Effector memory CD8-positive, alpha-beta T cell (primary cell): ENCODE results near the gene HJV.

Source experiments
- ATAC-seq: fragments of 150-1000 bp; cut with Tn5 transposase; replicated peaks from 2 replicates; pipeline ENCODE4 v1.10.0; 2021; ENCODE audit warnings: mild to moderate bottlenecking, moderate library complexity
- DNase-seq, 3 experiments: peaks; one replicate each; pipeline ENCODE4 v3.0.0; 2021
- H3K27ac Mint-ChIP-seq, 2 donors: one replicate each; pipeline ENCODE4 v1.8.0; 2022; ENCODE audit warnings: mild to moderate bottlenecking in 2 of 2, mixed read lengths in 2 of 2, moderate library complexity in 2 of 2
- H3K27me3 Mint-ChIP-seq, 2 donors: one replicate each; pipeline ENCODE4 v1.8.0; 2022; ENCODE audit warnings: mixed read lengths in 2 of 2
- H3K36me3 Mint-ChIP-seq: one replicate; pipeline ENCODE4 v1.8.0; 2022; ENCODE audit warnings: mild to moderate bottlenecking, moderate library complexity, mixed read lengths; ENCODE audit not compliant: insufficient read depth
- H3K4me1 Mint-ChIP-seq, 2 donors: one replicate each; pipeline ENCODE4 v1.8.0; 2022; ENCODE audit warnings: low read depth in 2 of 2, mixed read lengths in 2 of 2
- H3K4me3 Mint-ChIP-seq, 2 donors: one replicate each; pipeline ENCODE4 v1.8.0; 2022; ENCODE audit warnings: mild to moderate bottlenecking in 2 of 2, mixed read lengths in 2 of 2, moderate library complexity in 2 of 2
- H3K9me3 Mint-ChIP-seq, 2 donors: one replicate each; pipeline ENCODE4 v1.8.0; 2022; ENCODE audit warnings: mixed read lengths in 2 of 2

Gene HJV

DNA sequence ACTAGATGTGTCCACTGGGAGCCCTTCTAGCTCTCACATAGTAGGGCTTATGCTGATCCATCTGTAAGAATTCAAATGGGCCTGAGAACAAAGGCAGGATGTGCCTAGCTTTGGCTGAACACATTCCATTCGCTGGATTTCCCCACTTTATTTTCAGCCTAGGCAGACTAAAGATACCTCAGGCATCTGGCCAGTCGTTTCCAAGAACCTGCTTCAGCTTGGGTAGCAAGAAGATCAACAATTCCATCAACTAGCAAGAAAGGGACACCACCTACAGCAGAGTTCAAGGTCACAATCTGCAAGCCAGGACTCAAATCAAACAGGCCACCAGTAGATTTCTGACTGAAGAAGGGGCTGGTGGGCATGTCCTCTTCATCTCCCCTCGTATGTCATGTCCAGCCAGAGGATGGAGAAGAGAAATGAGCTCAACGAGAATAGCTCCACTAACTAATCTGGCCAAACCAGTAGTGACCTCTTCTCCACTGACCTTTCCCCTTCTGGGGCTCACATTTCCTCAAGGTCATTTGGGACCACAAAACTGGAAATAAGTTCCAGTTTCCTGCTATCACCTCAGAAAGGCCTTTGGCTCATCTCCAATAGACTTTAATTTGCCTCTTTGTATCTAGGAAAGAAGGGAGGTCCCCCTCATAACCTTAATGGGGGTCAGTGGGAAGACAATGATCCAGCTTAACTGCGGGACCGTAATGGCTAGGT lies 39.4 kb downstream of the HJV start:
- H3K27me3 Mint-ChIP-seq = no peaks in the 10 kb centered on the region
- H3K27ac Mint-ChIP-seq = no peak overlapping the region
- ATAC-seq (no peak), DNase-seq (no peak)
- peaks cover 39 to 50% of the 10 kb centered on the region in 2 donors for H3K4me1 Mint-ChIP-seq
- peak overlapping the region in 1 of 2 donors; percentile 30 for H3K4me3 Mint-ChIP-seq
- no peaks in the 10 kb centered on the region for H3K9me3 Mint-ChIP-seq
- peaks cover 5% of the 10 kb centered on the region for H3K36me3 Mint-ChIP-seq

GRCh38 chr1:145980457-145980994 lies 41.0 kb downstream of the HJV start:
- DNase-seq = no peak
- Mint-ChIP-seq H3K36me3 (peaks cover 4% of the 10 kb centered on the region), H3K4me1 (peaks cover 33 to 45% of the 10 kb centered on the region in 2 donors), H3K4me3 (peak overlapping the region in 1 of 2 donors; percentile 51), H3K27me3 (no peaks in the 10 kb centered on the region), H3K9me3 (no peaks in the 10 kb centered on the region), H3K27ac (no peak overlapping the region)
- ATAC-seq = no peak

GRCh38 chr1:145979746-145980456 lies 41.6 kb downstream of the HJV start:
- Mint-ChIP-seq H3K4me3 (no peak overlapping the region), H3K36me3 (peaks cover 10% of the 10 kb centered on the region), H3K27ac (no peak overlapping the region), H3K27me3 (no peaks in the 10 kb centered on the region), H3K4me1 (peaks cover 28 to 39% of the 10 kb centered on the region in 2 donors), H3K9me3 (no peaks in the 10 kb centered on the region)
- DNase-seq = no peak
- ATAC-seq = peak; percentile 51

DNA sequence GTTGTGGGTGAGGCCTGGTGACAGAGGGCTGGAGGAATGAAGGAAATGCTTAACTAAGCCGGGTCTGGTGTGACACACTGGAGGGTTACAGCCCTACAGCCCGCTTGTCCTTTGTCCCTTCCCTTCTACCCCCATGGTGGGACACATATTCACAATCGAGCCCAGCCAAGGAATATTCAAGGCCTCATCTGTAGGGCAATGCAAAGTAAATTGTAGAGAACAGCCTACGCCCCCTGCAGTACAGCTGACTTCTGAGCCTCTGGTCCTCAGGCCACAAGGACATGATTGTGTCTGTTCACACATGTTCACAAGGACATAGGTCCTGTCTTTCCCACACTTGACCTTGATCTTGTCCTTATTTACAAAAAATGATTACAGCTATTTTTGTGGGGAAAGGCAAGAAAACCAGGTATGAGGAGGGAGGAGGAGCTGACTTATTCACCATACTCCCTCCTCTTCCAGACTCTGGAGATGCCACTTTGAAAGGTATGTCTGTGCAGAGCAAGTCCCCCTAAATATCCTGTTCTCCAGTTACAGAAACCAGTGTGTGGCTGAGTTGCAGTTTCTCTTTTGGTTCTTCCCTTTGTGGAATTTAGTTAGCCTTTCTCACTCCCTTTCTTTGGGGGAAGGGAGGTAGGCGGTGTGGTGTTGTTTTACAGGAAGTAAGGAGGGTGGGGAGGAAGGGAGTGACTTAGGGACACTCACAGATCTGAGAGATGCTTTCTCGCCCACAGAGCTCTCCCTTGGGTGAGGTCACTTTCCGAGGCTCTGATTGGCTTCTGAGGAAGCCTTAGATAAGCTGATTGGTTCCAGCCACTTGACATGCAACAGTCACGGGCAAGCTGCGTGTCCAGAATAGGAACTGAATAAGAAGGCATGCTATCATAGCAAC lies 42.4 kb downstream of the HJV start:
- Mint-ChIP-seq H3K4me3 (no peak overlapping the region), H3K27me3 (no peaks in the 10 kb centered on the region), H3K27ac (no peak overlapping the region), H3K36me3 (peaks cover 11% of the 10 kb centered on the region), H3K4me1 (peaks cover 24 to 32% of the 10 kb centered on the region in 2 donors), H3K9me3 (no peaks in the 10 kb centered on the region)
- DNase-seq (peak; percentile 51 to 61 (median 56)), ATAC-seq (peak; percentile 74)

- Mint-ChIP-seq H3K27me3 (no peaks in the 10 kb centered on the region), H3K27ac (no peak overlapping the region), H3K9me3 (no peaks in the 10 kb centered on the region), H3K36me3 (peaks cover 11% of the 10 kb centered on the region), H3K4me1 (peaks cover 17 to 28% of the 10 kb centered on the region in 2 donors), H3K4me3 (no peak overlapping the region)
- ATAC-seq (no peak), DNase-seq (no peak)
These were observed 43.1 kb downstream of the HJV start for GRCh38 chr1:145978471-145978853.

- ATAC-seq = peak; percentile 45
- H3K4me3 Mint-ChIP-seq = no peak overlapping the region
These were observed 43.8 kb downstream of the HJV start for GRCh38 chr1:145977486-145978470.

GRCh38 chr1:145977016-145977415 lies 44.5 kb downstream of the HJV start:
- no peak for ATAC-seq
- H3K27me3 Mint-ChIP-seq = no peaks in the 10 kb centered on the region
- H3K36me3 Mint-ChIP-seq = peaks cover 11% of the 10 kb centered on the region
- H3K9me3 Mint-ChIP-seq = no peaks in the 10 kb centered on the region
- H3K4me1 Mint-ChIP-seq = peaks cover 8 to 15% of the 10 kb centered on the region in 2 donors
- DNase-seq = no peak
- H3K4me3 Mint-ChIP-seq = no peak overlapping the region
- no peak overlapping the region for H3K27ac Mint-ChIP-seq

More at GRCh38 chr1:145977486-145978470, 43.8 kb downstream of the HJV start:
- peaks cover 14 to 22% of the 10 kb centered on the region in 2 donors for H3K4me1 Mint-ChIP-seq
- no peaks in the 10 kb centered on the region for H3K27me3 Mint-ChIP-seq
- peak; percentile 63 to 73 (median 66) for DNase-seq
- no peak overlapping the region for H3K27ac Mint-ChIP-seq
- H3K36me3 Mint-ChIP-seq = peaks cover 11% of the 10 kb centered on the region
- H3K9me3 Mint-ChIP-seq = no peaks in the 10 kb centered on the region

GRCh38 chr1:145975216-145975615 lies 46.3 kb downstream of the HJV start:
- ATAC-seq = no peak
- peaks cover 1 to 13% of the 10 kb centered on the region in 2 donors for H3K4me1 Mint-ChIP-seq

GRCh38 chr1:145974721-145975120 lies 46.8 kb downstream of the HJV start:
- Mint-ChIP-seq H3K27ac (peak overlapping the region in 1 of 2 donors; percentile 58), H3K4me3 (no peak overlapping the region)
- DNase-seq = no peak

More at GRCh38 chr1:145975216-145975615, 46.3 kb downstream of the HJV start:
- H3K27me3 Mint-ChIP-seq = no peaks in the 10 kb centered on the region
- no peak overlapping the region for H3K4me3 Mint-ChIP-seq
- DNase-seq = no peak
- peak overlapping the region in 1 of 2 donors; percentile 58 for H3K27ac Mint-ChIP-seq
- peaks cover 11% of the 10 kb centered on the region for H3K36me3 Mint-ChIP-seq
- no peaks in the 10 kb centered on the region for H3K9me3 Mint-ChIP-seq

DNA sequence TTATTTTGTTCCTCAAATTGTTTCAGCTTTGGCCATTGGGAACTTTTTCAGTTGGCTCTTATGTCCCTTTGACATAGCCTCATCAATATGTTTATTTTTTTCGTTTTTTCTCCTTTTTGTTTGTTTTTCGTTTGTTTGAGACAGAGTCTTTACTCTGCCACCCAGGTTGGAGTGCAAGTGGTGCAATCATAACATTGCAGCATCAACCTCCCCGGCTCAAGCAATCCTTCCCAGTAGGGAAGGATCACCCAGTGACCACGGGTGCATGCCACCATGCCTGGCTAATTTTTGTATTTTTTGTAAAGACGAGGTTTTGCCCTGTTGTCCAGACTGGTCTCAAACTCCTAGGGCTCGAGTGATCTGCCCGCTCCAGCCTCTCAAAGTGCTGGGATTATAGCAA lies 49.0 kb downstream of the HJV start:
- ATAC-seq = no peak
- peak overlapping the region in 1 of 2 donors; percentile 33 for H3K27ac Mint-ChIP-seq
- no peak for DNase-seq

More at GRCh38 chr1:145974721-145975120, 46.8 kb downstream of the HJV start:
- Mint-ChIP-seq H3K9me3 (no peaks in the 10 kb centered on the region), H3K4me1 (peaks cover 1 to 13% of the 10 kb centered on the region in 2 donors), H3K36me3 (peaks cover 11% of the 10 kb centered on the region), H3K27me3 (no peaks in the 10 kb centered on the region)
- ATAC-seq = no peak

More for the DNA sequence above, 49.0 kb downstream of the HJV start:
- Mint-ChIP-seq H3K4me3 (no peak overlapping the region), H3K36me3 (peaks cover 8% of the 10 kb centered on the region), H3K27me3 (no peaks in the 10 kb centered on the region), H3K4me1 (peaks cover 4 to 13% of the 10 kb centered on the region in 2 donors), H3K9me3 (no peaks in the 10 kb centered on the region)
